Lower lobe of right lung (tissue), 2 donors: Measurements from ENCODE around the gene GPRC5A. TPM values are rescaled to one million over a fixed set of nuclear protein-coding genes. Genes with fewer than 3 reads are reported as not detected.

ENCODE experiments used
- ATAC-seq, 2 donors: fragments of 200-7000 bp; cut with Tn5 transposase; one replicate each; pipeline ENCODE4 v1.9.1; 2020 to 2022; ENCODE audit warnings: mild to moderate bottlenecking in 2 of 2, moderate library complexity in 2 of 2
- DNase-seq: peaks from one replicate; pipeline ENCODE4 v3.0.0-alpha.2; 2020
- H3K27ac ChIP-seq: fragments of 200-600 bp; one replicate; pipeline ENCODE4 v1.8.0; 2022
- H3K27me3 ChIP-seq: fragments of 200-600 bp; one replicate; pipeline ENCODE4 v1.8.0; 2022; ENCODE audit warnings: low read depth
- H3K36me3 ChIP-seq: fragments of 200-600 bp; one replicate; pipeline ENCODE4 v1.8.0; 2022; ENCODE audit warnings: mild to moderate bottlenecking
- H3K4me1 ChIP-seq: fragments of 200-600 bp; one replicate; pipeline ENCODE4 v1.8.0; 2022
- H3K4me3 ChIP-seq: fragments of 200-600 bp; one replicate; pipeline ENCODE4 v1.8.0; 2022; ENCODE audit warnings: mild to moderate bottlenecking
- H3K9me3 ChIP-seq: fragments of 200-600 bp; one replicate; pipeline ENCODE4 v1.8.0; 2022
- intact Hi-C: fragments of 100-400 bp; cut with DNase I; formaldehyde crosslinking; loops from one replicate; pipeline ENCODE4 v1.11.0; 2022
- total RNA-seq: library from RNA; stranded (reverse); fragmentation: NEBNext Ultra II Directional; extraction: Animal tissue kit (Norgen Biotek cat#: 25700); gene quantifications from one replicate; pipeline ENCODE4 v1.2.1, GENCODE V29; 2021
- TF ChIP-seq, protein P1 (sequence below): fragments of 200-600 bp; IDR thresholded peaks from one replicate; pipeline ENCODE4 v1.8.0; 2022; ENCODE audit warnings: antibody characterized with exemption, mild to moderate bottlenecking
- donor health status: DM: no; HTN: yes; CAD: no; lungs with severe emphysema.

GPRC5A gene
- total RNA-seq, 1 donor from 2014 or later = 482 TPM

DNA sequence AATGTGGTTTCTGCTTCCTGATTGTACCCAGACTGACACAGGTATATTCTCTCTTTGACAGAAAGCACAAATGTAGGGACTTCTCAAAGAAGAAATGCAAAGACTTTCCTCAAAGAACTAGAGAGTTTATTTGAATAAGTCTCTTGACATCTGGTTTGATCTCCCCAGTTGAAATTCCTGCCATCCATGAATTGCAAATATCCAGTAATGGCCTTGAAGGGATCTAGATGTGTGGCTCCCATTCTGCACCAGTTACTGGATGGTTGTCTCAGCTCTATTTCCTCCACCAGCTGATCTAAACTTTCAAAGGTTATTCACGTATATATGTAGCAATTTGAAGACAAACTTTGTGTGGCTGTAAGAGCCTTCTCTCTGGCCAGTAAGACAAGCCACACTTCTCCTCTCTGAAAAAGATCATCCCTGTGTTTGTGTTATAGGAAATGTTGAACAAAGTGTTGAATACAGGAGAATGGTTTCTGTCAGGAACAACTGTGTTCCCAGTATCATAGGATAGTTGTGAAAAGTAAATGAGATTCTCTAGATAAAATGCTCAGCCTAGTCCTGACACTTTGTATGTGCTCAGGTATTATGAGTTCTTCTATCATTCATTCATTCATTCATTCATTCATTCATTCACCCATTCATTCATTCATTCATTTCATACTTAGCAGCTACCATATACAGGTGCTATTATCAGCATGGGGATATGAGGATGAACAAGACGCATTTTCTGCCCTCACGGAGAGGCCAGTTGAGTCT is 22.7 kb upstream of the GPRC5A start:
- intact Hi-C loops = no loop called here
- H3K9me3 ChIP-seq = no peaks in the 10 kb centered on the region
- H3K4me3 ChIP-seq = no peak overlapping the region
- H3K27me3 ChIP-seq = no peaks in the 10 kb centered on the region
- TF ChIP-seq, protein P1, sequence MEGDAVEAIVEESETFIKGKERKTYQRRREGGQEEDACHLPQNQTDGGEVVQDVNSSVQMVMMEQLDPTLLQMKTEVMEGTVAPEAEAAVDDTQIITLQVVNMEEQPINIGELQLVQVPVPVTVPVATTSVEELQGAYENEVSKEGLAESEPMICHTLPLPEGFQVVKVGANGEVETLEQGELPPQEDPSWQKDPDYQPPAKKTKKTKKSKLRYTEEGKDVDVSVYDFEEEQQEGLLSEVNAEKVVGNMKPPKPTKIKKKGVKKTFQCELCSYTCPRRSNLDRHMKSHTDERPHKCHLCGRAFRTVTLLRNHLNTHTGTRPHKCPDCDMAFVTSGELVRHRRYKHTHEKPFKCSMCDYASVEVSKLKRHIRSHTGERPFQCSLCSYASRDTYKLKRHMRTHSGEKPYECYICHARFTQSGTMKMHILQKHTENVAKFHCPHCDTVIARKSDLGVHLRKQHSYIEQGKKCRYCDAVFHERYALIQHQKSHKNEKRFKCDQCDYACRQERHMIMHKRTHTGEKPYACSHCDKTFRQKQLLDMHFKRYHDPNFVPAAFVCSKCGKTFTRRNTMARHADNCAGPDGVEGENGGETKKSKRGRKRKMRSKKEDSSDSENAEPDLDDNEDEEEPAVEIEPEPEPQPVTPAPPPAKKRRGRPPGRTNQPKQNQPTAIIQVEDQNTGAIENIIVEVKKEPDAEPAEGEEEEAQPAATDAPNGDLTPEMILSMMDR = no peak
- H3K4me1 ChIP-seq = no peaks in the 10 kb centered on the region
- DNase-seq (no peak), ATAC-seq (no peak)
- no peaks in the 10 kb centered on the region for H3K36me3 ChIP-seq
- no peak overlapping the region for H3K27ac ChIP-seq

DNA sequence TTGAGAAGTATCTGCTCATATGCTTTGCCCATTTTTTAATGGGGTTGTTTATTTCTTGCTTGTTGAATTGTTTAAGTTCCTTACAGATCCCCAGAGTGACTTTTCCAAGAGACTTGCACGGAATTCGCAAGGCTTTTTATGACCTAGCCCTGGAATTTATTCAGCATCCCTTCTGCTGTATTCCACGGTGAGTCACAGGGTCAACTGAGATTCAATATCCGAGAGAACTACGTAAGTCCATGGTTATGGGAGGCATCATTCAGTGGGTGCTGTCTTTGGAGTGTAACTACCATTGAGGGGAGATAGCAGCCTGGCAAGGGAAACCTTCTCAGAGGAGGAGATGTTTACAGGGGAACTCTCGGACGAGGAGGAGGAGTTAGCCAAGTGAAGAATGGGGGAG is 20.9 kb upstream of the GPRC5A start:
- H3K27ac ChIP-seq = no peak overlapping the region
- H3K9me3 ChIP-seq = no peaks in the 10 kb centered on the region
- H3K4me1 ChIP-seq = no peaks in the 10 kb centered on the region
- H3K27me3 ChIP-seq = no peaks in the 10 kb centered on the region
- TF ChIP-seq, protein P1 = no peak
- no peak for ATAC-seq
- no peaks in the 10 kb centered on the region for H3K36me3 ChIP-seq
- no peak for DNase-seq
- no peak overlapping the region for H3K4me3 ChIP-seq
- intact Hi-C loops = no loop called here

DNA sequence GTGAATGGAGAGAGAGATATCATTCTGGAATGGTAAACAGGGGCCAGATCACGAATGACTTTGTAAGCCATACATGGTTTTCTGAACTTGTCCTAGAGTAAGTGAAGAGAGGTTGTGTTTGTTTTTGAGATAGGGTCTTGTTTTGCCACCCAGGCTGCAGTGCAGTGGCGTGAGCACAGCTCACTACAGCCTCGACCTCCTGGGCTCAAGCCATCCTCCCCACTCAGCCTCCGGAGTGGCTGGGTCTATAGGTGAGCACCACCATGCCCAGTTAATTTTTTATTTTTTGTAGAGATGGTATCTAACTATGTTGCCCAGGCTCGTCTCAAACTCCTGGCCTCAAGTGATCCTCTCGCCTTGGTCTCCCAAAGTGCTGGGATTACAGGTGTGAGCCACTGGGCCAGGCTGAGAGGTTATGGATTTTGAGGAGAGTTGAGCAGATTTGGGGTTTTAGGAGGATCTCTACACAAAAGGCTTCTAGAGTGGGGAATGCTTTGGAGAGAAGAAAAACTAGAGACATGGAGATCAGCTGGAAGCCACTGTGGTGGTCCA is 19.7 kb upstream of the GPRC5A start:
- no peaks in the 10 kb centered on the region for H3K9me3 ChIP-seq
- H3K27ac ChIP-seq = peak overlapping the region; percentile 67
- TF ChIP-seq, protein P1 = no peak
- no peak overlapping the region for H3K4me3 ChIP-seq
- intact Hi-C loops = no loop called here
- ATAC-seq (no peak), DNase-seq (no peak)
- H3K4me1 ChIP-seq = no peaks in the 10 kb centered on the region
- no peaks in the 10 kb centered on the region for H3K36me3 ChIP-seq
- no peaks in the 10 kb centered on the region for H3K27me3 ChIP-seq

DNA sequence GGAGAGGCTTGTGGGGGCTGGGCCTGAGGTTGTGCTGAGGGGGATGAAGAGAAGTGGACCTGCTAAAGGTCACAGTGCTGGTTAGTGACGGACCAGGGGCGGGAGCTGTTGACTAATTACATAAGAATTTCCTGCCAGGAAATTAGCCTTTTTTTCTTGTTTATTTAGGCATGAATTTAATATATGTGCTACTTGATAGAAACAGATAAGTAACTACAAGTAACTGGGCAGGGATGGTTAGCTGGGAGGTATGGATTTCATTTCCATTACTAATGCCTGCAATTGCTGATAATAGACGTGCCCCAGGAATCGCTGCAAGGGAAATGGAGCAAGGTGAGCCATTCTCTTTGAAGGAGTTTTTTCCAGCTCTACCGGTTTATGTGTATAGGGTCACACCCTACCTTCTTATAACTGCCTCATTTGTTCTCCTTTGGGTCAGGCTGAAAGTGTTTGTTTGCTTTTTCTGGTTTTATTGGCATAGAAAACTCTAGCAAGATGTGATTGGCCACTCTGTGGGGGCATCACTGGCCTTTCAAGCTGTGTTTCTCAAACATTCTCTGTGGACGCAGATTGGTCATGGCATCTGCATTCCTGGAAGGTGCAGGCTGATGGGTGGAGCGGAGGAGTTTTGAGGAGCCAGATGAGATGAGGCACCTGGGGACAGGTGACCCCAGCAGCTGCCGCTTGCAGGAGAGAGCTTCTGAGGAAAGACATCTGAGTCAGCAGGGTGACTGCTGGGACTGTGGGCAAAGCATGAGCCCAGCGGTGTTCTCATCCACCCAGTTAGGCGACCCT is 19.0 kb upstream of the GPRC5A start:
- DNase-seq (peak; percentile 55), ATAC-seq (peak; percentile 90 to 92)
- Histone ChIP-seq H3K4me3 (no peak overlapping the region), H3K9me3 (no peaks in the 10 kb centered on the region), H3K27ac (peak overlapping the region; percentile 67), H3K4me1 (no peaks in the 10 kb centered on the region), H3K27me3 (no peaks in the 10 kb centered on the region), H3K36me3 (no peaks in the 10 kb centered on the region)
- intact Hi-C loops = no loop called here
- TF ChIP-seq, protein P1 = no peak

DNA sequence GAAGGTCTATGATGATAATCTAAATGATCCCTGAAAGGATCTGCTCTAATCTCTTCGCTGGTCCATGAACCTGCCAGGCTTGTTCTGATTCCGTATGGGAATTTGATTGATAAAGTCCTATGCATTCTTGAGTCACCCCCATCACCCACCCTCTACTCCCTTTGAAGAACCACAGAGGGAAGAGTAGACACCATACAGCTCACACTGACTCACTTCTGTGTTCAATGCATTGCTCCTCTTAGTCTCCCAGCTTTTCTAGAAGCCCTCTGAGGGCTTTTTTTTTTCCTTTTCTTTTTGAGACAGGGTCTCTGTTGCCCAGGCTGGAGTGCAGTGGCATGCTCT is 18.5 kb upstream of the GPRC5A start:
- intact Hi-C loops = no loop called here
- H3K27me3 ChIP-seq = no peaks in the 10 kb centered on the region
- H3K36me3 ChIP-seq = no peaks in the 10 kb centered on the region
- H3K9me3 ChIP-seq = no peaks in the 10 kb centered on the region
- H3K27ac ChIP-seq = peak overlapping the region; percentile 67
- no peak overlapping the region for H3K4me3 ChIP-seq
- ATAC-seq = peak in 1 of 2 donors; percentile 31
- DNase-seq = no peak
- no peaks in the 10 kb centered on the region for H3K4me1 ChIP-seq
- TF ChIP-seq, protein P1 = no peak
